PC-9 (cell line): ENCODE data around the gene PPP2R2C.

Experiments
- CTCF ChIP-seq: fragments of 200-600 bp; sonication (generic); conservative IDR thresholded peaks from 2 replicates; pipeline ENCODE4 v1.6.1; 2017; ENCODE audit warnings: mixed run types, antibody characterized with exemption, mild to moderate bottlenecking, moderate library complexity
- EZH2 ChIP-seq: fragments of 200-600 bp; sonication (generic); IDR thresholded peaks from 2 replicates; pipeline ENCODE4 v1.8.0; 2017; ENCODE audit warnings: antibody characterized with exemption, low read depth

GRCh38 chr4:6501171-6501570 lies 28.8 kb upstream of the PPP2R2C start:
- TF ChIP-seq CTCF (no peak), EZH2 (no peak)
